HG03196 (cell line): Measurements from ENCODE around the gene MEAK7.

Experiments used
- ATAC-seq: cut with Tn5 transposase; IDR thresholded peaks from one replicate; pipeline ENCODE4 v1.9.1; 2021; ENCODE audit not compliant: unreplicated experiment

Gene MEAK7

GRCh38 chr16:84471316-84471715 is 33.1 kb downstream of the MEAK7 start:
- ATAC-seq, result no peak

DNA sequence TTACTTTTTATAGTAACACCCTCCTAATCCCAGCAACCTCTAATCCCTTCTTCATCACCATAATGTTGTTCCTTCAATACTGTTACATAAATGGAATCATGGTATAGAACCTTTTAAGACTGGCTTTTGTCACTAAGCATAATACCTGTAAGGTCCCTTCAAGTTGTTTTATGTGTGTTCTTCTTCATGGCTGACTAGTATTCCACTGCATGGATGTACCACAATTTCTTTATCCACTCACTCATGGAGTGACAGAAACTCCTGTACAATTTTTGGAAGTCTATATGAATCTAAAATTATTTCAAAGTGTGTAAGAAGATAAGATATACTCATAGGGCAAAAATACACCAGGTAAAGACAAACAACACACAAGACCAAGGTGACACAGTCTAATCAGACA is 36.8 kb downstream of the MEAK7 start:
- ATAC-seq, result no peak

DNA sequence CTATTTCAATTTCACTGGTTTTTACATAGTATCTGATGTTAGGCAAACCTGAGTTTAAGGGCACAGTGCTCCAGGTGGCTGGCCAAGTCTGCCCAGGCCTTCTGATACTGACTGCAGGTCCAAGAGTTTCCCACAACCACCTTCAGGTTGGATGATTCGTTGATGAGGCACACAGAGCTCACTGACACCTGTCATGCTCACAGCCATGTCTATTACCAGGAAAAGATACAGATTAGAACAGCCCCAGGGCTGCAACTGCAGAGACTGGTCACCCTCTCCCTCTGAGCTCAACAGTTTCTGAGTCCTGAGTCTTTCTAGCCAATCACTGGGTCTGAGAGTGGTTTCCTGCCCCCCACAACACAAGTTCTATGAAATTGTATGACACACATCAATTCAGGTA is 37.2 kb downstream of the MEAK7 start:
- ATAC-seq, result no peak

DNA sequence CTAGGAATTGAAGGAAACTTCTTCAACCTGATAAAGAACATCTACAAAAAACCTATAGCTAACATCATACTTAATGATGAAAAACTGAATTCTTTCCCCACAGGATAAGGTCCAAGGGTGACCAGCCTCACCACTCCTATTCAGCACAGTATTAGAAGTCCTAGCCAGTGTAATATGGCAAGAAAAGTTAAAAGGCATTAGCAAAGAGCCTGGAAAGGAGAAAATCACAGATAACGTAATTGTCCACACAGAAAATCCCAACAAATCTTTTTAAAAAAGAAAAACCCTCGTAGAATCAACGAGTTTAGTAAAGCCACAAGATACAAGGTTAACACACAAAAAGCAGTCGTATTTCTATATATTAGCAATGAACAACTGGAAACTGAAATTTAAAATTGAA is 37.8 kb downstream of the MEAK7 start:
- ATAC-seq, result no peak

- no peak for ATAC-seq
Observed at GRCh38 chr16:84465154-84465553, 39.3 kb downstream of the MEAK7 start.

DNA sequence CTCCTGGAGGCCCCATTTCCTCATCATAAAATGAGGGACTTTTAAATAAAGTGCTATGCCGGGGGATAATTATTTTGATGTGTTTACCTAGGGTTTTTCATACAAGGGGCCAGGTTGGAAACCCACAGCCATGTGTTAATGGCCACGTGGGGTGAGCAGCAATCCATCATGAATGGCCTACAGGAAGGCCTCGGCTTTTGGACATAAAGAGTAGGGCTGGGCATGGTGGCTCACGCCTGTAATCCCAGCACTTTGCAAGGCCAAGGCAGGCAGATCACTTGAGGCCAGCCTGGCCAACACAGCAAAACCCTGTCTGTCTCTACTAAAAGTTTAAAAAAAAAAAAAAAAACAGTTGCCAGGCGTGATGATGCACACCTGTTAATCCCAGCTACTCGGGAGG is 40.3 kb downstream of the MEAK7 start:
- no peak for ATAC-seq

- no peak for ATAC-seq
Observed at GRCh38 chr16:84463221-84463620, 41.2 kb downstream of the MEAK7 start.

- no peak for ATAC-seq
Observed at GRCh38 chr16:84462296-84463210, 41.9 kb downstream of the MEAK7 start.

DNA sequence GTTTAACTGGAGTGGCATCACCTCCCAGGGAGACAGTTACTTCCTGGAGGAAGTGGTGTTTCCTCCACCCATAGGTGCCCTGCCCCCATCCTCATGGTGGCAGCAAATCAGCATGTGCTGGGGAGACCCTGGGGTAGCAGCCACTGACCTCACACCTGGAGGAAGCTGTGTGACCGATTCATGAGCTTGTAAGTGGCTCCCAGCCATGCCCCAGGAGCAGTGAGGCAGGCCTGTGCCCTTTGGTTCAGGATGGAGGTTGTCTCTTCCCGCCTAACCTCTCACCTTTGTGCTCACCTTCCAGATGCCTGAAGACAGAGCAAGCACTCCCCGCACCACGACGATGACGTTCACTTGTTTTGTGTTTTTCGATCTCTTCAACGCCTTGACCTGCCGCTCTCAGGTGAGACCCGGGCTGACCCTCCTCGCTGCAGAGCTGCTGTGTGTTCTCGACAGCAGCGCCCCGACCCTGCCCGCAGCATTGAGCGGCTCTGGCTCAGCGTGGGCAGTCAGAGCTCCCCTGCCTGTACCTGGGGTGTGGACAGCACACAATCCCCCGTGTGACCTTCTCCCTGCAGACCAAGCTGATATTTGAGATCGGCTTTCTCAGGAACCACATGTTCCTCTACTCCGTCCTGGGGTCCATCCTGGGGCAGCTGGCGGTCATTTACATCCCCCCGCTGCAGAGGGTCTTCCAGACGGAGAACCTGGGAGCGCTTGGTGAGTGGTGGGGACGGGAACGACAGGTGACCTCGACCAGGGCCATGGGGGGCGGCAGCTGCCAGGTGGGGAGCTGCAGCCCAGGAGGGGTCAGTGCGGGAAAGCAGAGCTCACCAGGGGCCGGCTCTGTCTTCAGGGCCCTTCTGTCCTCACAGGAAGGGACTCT is 42.8 kb downstream of the MEAK7 start:
- no peak for ATAC-seq

DNA sequence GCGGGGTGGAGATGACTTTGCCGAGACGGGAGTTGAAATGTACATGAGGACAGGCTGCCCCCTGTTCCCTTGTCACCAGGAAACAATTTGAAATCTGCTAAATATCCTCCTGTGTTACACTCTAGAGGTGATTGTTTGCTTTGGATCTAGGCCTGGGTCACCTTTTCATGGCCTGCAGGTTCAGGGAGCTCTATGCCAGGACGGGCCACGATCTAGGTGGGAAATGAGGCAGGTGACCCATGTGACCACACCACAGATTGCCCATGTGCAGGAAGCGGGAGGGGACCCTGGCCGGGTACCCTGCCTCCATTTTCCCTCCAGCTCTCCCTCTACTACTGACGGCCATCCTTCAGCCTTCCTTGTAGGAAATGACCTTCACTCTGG is 43.4 kb downstream of the MEAK7 start:
- ATAC-seq, result no peak

GRCh38 chr16:84460406-84461028 is 43.9 kb downstream of the MEAK7 start:
- no peak for ATAC-seq

DNA sequence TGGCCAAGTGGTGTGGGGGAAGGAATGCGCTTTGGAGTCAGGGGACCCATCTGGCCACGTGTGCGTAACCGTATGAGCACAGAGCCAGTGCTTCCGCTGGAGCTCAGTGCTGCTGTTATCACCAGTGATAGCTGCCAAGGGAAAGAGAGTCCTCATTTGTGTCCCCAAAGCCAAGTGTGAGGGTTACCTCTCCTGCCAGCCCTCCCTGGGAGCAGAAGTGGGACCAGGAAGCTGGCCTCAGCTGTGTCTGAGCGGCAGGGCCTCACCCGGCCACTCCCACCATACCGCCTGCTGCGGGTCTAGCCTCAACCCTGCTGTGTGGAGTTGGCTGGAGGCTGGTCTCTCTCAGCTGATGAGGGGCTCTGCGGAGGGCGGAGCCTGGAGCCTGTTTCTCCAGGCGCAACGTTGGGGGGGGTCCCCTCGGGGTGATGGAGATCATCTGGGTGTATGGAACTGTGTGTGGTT is 44.5 kb downstream of the MEAK7 start:
- no peak for ATAC-seq

DNA sequence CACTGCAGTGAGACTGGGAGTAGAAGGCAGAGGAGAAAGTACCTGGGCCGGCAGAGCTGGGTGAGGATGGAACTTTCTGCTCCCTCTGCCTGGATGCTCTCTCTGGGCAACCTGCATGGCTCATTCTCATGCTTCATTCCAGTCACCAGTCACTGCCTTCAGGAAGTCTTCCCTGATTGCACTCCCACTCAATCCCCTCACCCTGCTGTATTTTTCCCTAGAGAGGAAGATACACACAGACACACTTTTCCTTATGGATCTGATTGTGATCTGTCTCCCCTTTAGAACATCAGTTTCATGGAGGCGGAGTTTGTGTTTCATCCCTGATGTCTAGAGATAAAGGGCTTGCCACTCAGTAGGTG is 44.9 kb downstream of the MEAK7 start:
- ATAC-seq, result no peak

DNA sequence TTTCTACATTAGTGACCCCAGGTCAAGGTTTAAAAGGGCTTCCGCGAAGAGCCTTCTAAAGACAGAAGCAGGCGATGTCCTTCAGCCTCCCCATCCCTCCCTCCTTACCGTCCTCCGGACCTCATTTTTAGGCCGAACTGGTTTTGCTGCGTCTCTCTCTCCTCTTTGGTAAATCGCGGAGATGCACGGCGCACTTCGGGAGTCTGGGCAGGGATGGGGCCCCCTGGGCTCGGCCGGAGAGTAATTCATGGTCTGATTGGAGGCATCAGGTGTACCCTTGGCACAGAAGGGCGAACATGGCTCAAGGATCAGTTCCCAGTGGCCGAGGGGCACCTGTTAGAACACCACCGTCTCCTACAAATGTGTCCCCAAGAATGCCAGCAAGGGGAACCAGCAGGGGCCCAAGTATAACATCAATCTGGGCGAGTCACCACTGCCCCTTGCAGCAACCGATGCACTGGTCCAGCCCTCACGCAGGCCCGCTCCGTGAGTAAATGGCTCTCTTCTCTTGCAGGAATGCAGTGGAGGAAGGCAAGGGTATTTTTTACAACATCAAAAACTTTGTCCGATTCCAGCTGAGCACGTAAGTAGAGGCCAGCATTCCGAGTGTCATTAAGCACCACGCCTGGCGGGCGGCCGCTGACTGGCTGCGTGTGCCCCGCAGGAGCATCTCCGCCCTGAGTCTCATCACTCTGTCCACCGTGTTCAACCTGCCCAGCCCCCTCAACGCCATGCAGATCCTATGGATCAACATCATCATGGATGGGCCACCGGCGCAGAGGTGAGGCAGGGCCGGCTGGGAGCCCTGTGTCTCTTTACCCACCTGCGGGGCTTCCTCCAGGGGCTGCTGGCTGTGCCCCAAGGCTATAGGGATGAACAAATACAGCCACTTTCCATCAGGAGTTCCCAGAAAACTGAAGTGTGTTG is 45.6 kb downstream of the MEAK7 start:
- no peak for ATAC-seq

DNA sequence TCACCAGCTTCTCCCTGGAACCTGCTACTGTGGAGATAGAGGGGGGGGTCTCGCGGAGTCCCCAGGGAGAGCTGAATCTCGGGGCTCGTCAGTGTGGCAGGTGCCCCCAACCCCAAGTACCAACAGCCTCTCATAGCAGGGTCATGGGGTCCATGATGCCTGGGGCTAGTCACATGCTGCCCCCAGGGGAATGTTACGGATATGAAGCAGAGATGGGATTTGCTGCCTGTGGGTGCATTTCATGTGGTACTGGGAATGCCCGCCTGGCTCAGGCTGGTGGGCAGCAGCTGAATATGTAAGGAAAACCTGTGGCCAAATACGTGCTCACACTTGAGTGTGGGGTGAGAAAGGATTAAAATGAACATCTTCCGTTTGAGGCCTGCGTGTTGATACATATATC is 49.4 kb downstream of the MEAK7 start:
- no peak for ATAC-seq
